ENCODE measurements around the gene ABCD1. TPM values are rescaled to one million over a fixed set of nuclear protein-coding genes. Genes with fewer than 3 reads are reported as not detected.

The ABCD1 gene
- total RNA-seq, 4 donors from 2014 or later: 13.0 to 36.6 (median 15.0) TPM

DNA sequence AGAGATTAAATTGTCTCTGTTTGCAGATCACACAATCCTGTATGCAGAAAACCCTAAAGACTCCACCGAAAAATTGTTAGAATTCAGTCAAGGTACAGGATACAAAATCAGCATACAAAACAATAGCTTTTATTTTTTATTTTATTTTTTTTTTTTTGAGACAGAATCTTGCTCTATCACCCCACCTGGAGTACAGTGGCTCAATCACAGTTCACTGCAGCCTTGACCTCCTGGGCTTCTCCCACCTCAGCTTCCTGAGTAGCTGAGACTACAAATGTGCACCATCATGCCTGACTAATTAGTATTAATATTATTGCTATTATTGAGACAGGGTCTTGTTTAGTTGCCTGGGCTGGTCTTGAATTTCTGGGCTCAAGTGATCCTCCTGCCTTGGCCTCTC is 30.5 kb downstream of the ABCD1 start:
- no peak for DNase-seq (ENCODE audit: low spot score in 2 of 2)
- H3K4me1 ChIP-seq: no peaks in the 10 kb centered on the region
- WGBS, 2 donors: 77 to 86% methylated on average over 1 of the region's 1 CpG
- H3K4me3 ChIP-seq: no peak overlapping the region
- TF ChIP-seq EP300 (IDR thresholded peaks at IDR 0.05) (no peak), POLR2A (IDR thresholded peaks at IDR 0.05) (no peak)
- TF ChIP-seq, protein P1, sequence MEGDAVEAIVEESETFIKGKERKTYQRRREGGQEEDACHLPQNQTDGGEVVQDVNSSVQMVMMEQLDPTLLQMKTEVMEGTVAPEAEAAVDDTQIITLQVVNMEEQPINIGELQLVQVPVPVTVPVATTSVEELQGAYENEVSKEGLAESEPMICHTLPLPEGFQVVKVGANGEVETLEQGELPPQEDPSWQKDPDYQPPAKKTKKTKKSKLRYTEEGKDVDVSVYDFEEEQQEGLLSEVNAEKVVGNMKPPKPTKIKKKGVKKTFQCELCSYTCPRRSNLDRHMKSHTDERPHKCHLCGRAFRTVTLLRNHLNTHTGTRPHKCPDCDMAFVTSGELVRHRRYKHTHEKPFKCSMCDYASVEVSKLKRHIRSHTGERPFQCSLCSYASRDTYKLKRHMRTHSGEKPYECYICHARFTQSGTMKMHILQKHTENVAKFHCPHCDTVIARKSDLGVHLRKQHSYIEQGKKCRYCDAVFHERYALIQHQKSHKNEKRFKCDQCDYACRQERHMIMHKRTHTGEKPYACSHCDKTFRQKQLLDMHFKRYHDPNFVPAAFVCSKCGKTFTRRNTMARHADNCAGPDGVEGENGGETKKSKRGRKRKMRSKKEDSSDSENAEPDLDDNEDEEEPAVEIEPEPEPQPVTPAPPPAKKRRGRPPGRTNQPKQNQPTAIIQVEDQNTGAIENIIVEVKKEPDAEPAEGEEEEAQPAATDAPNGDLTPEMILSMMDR (IDR thresholded peaks at IDR 0.05): no peak
- H3K27me3 ChIP-seq: no peaks in the 10 kb centered on the region
- H3K9me3 ChIP-seq: peaks cover 0 to 11% (median 0%) of the 10 kb centered on the region in 4 donors
- no peak overlapping the region for H3K27ac ChIP-seq
- H3K36me3 ChIP-seq: no peaks in the 10 kb centered on the region

DNA sequence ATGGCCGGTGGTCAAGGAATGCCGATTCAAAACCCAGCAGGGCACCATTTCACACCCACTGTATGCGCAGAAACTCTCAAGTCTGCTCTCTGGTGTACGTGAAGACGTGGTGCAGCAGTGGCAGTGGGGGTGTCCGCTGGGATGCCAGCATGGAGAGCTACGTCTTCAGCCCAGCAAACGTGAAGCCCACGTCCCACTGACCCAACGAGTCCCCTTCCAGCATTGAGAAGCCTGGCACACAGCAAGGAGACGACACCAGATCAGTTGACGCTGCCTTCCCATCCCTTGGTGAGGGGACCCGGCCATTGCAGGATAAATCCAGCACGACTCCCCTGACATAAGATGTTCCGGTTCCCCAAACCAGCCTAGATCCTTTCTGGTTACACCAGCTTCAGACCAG is 37.2 kb downstream of the ABCD1 start:
- 66 to 76% methylated on average over 8 to 15 of the region's 15 CpGs for WGBS, 2 donors
- no peaks in the 10 kb centered on the region for H3K27me3 ChIP-seq
- H3K4me3 ChIP-seq: no peak overlapping the region
- H3K9me3 ChIP-seq: peaks cover 0 to 1% (median 0%) of the 10 kb centered on the region in 4 donors
- TF ChIP-seq, protein P1 (IDR thresholded peaks at IDR 0.05): no peak
- no peak for TF ChIP-seq EP300 (IDR thresholded peaks at IDR 0.05)
- TF ChIP-seq POLR2A (IDR thresholded peaks at IDR 0.05): no peak
- no peaks in the 10 kb centered on the region for H3K36me3 ChIP-seq
- peaks cover 0 to 12% (median 0%) of the 10 kb centered on the region in 4 donors for H3K4me1 ChIP-seq
- DNase-seq (ENCODE audit: low spot score in 2 of 2): no peak
- no peak overlapping the region for H3K27ac ChIP-seq

DNA sequence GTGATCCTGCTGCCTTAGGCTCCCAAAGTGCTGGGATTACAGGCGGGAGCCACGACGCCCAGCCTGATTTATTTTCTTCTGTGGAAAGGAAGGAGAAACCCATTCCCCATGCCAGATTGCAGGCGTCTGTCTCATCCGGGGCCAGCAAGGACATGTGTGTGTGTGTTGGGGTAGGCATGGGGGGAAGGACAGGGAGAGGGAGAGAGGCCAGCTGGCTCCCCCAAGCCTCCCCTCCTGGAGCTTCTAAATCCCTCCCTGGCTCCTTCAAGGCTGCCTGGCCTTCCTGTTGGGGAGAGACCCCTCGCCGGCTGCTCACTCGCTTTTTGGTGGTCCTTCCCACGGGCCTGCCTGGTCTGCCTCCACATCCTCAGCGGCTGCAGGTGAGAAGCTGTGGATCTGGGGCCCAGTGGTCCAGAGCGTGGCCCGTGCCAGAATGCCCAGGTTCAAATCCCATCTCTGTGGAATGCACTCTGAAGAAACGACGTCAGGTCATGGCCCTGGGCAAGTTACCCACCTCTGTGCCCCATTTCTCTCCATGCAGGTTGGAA is 38.0 kb downstream of the ABCD1 start:
- no peak for DNase-seq (ENCODE audit: low spot score in 2 of 2)
- TF ChIP-seq, protein P1 (IDR thresholded peaks at IDR 0.05): no peak
- WGBS, 2 donors: 87 to 89% methylated on average over 9 to 14 of the region's 14 CpGs
- H3K27ac ChIP-seq: no peak overlapping the region
- no peak overlapping the region for H3K4me3 ChIP-seq
- no peaks in the 10 kb centered on the region for H3K27me3 ChIP-seq
- no peaks in the 10 kb centered on the region for H3K9me3 ChIP-seq
- H3K4me1 ChIP-seq: peaks cover 0 to 12% (median 0%) of the 10 kb centered on the region in 4 donors
- H3K36me3 ChIP-seq: no peaks in the 10 kb centered on the region

DNA sequence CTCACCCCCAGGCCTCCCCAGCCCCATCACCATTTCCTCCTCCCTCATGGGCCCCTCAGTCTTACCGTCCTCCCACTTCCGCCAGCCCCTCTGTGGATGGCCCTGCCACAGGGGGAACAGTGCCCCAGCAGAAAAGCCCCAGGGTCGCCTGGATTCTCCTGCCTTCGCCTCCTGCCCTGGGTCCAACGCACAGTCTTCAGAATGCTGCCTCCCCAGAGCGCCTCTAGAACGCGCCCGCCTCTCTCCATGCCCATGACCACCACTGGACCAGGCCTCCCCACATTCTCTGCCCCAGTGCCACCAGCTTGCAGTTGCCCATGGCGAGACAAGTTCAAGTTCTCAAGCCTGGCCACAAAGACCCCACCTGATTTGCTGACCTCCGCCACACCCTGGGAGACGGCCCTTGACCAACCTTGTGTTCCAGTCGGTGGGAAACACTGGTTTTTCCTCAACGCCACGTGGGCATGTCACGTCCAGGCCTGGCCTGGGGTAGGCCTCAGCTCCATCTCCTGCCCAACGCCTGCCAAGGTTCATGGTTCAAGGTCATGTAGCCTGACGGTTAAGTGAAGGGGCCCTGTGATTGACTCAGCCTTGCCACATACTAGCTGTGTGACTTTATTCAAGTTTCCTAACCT is 38.8 kb downstream of the ABCD1 start:
- no peak for DNase-seq (ENCODE audit: low spot score in 2 of 2)
- H3K9me3 ChIP-seq: no peaks in the 10 kb centered on the region
- TF ChIP-seq, protein P1 (IDR thresholded peaks at IDR 0.05): no peak
- TF ChIP-seq POLR2A (IDR thresholded peaks at IDR 0.05) (no peak), EP300 (IDR thresholded peaks at IDR 0.05) (no peak)
- H3K4me3 ChIP-seq: no peak overlapping the region
- H3K36me3 ChIP-seq: no peaks in the 10 kb centered on the region
- H3K27me3 ChIP-seq: no peaks in the 10 kb centered on the region
- H3K27ac ChIP-seq: no peak overlapping the region
- H3K4me1 ChIP-seq: peaks cover 0 to 19% (median 0%) of the 10 kb centered on the region in 4 donors
- WGBS, 2 donors: 82 to 85% methylated on average over 15 to 18 of the region's 18 CpGs

DNA sequence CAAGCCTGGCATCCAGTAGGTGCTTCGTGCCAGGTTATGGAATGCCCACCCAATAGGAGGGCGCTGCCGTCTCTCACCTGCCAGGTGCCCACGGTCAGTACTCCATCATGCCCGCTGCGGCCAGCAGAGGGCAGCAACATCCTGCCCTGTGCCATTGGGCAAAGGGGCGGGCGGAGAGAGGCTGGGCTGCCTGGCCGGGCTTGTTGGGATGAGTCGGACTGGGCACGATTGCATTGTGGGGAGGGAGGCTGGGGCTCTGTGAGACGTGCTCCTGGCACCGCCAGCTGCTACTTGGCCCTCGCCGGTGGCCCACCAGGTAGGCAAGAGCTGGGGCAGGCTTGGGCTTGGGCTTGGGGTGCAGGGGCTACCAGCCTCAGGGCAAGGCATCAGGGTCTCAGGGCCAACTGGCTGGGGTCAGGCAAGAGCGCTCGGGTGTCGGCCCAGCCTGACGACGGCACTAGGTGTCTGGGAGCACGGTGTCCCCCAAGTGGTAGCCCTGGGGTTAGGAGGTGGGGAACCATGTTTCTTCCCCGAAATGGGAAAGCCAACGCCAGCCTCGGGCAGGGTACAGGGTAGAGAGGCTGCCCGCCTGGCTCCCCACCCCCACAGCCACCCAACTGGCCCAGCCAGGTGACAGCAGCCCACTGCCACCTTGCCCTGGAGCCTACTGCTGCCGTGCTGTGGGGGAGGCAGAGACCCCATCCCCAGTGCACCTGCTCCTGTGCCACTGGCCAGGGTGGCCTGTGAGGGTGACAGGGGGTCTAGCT is 39.5 kb downstream of the ABCD1 start, which contains the start of gene PLXNB3:
TSS of gene PLXNB3 (plus strand) at position 261 of the 767 bp plus-strand sequence. CDS start 1,287 bp downstream, outside the sequence.
- no peaks in the 10 kb centered on the region for H3K36me3 ChIP-seq
- peaks cover 0 to 26% (median 0%) of the 10 kb centered on the region in 4 donors for H3K4me1 ChIP-seq
- H3K27me3 ChIP-seq: no peaks in the 10 kb centered on the region
- TF ChIP-seq EP300 (IDR thresholded peaks at IDR 0.05): peak in 1 of 2 donors; percentile 50
- TF ChIP-seq, protein P1 (IDR thresholded peaks at IDR 0.05): peak; percentile 71 to 92 (median 85)
- TF ChIP-seq POLR2A (IDR thresholded peaks at IDR 0.05): no peak
- 4 to 29% methylated on average over 4 to 22 of the region's 26 CpGs for WGBS, 2 donors
- H3K4me3 ChIP-seq: peak within 1 kb of the TSS; percentile 9 to 48 (median 28)
- peak; percentile 56 to 64 for DNase-seq (ENCODE audit: low spot score in 2 of 2)
- peak within 1 kb of the TSS in 3 of 4 donors; percentile 8 to 82 (median 60) for H3K27ac ChIP-seq
- no peaks in the 10 kb centered on the region for H3K9me3 ChIP-seq

Measured in tibial nerve (tissue), 4 donors.